GM10847 (cell line): ENCODE measurements around the gene SMC6.

Experiments used
- POLR2A ChIP-seq: IDR thresholded peaks from 2 replicates; pipeline ENCODE4 v1.6.1; 2011; ENCODE audit not compliant: insufficient read length; ENCODE audit errors: extremely low read depth

The SMC6 gene

DNA sequence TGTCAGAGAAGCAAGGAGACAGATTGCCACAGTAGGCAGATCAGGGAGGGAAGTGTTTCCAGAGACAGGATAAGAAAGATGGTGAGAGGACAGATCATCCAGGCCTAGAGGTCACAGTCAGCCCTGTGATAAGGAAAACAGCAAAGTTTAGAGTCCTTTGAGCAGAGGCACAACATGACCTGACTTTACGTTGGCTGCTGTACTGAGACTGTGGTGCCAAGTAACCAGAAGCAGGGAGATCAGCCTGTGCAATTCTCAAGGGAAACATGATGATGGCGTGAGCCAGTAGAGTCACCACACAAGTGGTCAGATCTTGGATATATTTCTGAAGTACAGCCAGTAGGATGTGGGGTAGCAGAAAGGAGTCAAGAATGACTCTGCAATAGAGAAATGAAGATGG is 43.7 kb downstream of the SMC6 start:
- TF ChIP-seq POLR2A: no peak

DNA sequence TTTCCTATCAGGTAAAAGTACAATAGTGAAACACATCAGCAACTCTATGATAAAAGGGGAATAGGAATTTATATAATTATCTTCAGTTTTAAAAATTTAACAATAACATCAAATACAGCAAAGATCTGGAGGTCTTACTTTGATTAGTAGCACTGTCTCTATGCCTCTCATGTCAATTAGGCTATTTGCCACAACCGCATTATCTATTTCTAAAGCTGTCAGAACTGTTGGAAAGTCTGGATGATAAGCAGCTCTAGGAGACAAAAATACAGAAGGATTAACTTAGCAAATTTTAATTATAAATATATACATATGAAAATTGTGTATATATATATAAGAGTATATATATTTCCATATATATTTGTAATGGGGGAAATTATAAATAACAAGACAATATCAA is 45.1 kb downstream of the SMC6 start:
- no peak for TF ChIP-seq POLR2A

GRCh38 chr2:17706845-17707244 is 46.8 kb downstream of the SMC6 start:
- no peak for TF ChIP-seq POLR2A

GRCh38 chr2:17690776-17691175 is 62.8 kb downstream of the SMC6 start:
- TF ChIP-seq POLR2A: no peak

DNA sequence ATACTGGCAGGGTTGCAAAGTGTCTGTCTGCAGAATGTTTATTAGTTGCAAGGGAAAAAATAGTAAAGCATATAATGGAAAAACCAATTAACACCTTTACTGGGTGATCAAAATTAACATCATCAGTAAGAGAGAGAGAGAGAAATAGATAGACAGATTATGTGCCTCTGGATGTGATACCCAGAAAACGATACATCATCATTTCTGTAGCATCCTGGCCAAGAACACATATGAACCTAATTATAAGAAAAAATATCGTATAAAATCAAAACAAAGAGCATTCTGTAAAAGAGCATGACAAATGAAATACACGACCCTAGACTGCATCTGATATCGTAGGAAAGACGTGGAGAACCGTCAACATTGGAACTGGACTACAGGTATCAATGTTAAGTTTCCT is 64.6 kb downstream of the SMC6 start:
- TF ChIP-seq POLR2A: no peak

DNA sequence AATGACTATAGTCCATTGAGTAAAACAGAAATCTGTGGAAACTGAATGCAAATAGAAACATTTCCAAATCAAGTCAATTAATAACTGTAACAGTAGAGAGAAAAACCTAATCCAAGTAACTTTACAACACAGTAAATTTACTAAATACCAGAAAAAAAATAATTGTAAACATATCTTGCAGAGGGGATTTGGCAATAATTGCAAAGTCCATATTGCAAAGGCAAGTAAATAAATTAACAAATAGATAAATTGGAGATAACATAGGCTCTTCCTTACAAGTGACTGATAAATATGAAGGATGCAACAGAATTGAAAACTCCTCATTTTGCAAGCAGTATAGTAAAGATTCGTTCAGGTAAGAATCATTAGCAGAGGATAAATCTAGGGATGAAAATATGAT is 65.0 kb downstream of the SMC6 start:
- no peak for TF ChIP-seq POLR2A

DNA sequence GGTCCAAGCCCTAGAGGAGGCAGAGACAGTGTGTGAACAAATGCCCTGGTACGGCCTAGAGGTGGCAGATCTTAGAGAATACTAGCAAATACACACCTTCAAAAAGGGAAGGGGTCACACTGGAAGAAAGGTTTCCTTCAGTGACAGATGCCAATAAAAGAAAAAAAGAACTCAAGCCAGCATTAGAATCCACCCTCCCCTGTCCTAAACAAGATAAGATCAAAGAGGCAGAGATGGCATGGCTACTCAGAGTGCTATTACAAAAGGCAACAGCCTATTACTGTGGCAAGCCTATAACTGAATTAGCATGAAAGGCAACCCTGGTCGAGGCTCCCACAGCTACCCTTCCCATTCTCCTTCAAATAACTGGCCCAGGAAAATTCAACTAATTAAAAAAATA is 69.6 kb downstream of the SMC6 start:
- no peak for TF ChIP-seq POLR2A

GRCh38 chr2:17682098-17682857 is 71.3 kb downstream of the SMC6 start:
- TF ChIP-seq POLR2A: no peak

- TF ChIP-seq POLR2A: no peak
These were observed 73.5 kb downstream of the SMC6 start for GRCh38 chr2:17680119-17680518.

DNA sequence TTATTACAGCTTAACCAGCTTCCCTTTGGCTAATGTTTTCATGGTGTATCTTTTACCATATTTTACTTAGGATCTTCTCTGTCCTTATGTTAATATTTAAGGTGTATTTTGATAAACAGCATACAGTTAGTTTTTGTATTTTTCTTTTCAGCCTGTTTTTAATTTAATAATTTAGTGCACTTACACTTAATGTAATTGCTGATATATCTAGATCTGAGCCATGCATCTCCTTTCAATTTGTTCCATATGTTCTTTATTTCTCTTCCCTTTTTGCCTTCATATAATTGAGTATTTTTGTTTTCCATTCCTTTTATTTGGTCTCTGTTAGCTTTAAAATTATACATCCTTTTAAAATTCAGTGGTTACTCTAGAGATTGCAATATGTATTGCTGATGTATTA is 78.8 kb downstream of the SMC6 start:
- no peak for TF ChIP-seq POLR2A

DNA sequence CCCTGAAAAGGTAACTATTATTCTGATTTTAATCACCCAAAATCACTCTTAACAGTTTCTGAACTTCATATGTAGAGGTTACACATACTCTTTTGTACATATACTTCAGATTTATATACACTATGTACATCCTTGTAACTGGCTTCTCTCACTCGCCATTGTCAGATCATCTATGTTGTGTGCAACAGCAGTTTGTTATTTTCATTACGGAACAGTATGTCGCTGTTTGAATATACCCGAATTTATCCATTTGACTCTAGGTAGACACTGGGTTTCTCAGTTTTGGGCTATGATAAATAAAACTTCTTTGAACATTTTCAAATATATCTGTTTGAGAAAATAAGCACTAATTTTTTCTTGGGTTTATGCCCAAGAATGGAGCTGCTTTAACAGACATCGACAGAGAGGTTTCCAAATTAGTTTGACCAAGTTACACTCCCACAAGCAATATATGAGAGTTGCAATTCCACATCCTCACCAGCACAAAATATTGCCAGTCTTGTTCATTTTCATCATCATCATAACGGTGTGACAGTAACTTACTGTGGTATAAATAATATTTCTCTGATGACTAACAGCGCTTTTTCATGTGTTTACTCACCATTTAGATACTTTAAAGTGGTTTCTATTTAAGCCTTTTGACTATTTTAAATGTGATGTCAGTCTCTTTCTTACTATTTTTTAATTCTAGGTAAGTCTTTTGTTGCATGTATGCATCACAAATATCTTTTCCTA is 80.9 kb downstream of the SMC6 start:
- no peak for TF ChIP-seq POLR2A

DNA sequence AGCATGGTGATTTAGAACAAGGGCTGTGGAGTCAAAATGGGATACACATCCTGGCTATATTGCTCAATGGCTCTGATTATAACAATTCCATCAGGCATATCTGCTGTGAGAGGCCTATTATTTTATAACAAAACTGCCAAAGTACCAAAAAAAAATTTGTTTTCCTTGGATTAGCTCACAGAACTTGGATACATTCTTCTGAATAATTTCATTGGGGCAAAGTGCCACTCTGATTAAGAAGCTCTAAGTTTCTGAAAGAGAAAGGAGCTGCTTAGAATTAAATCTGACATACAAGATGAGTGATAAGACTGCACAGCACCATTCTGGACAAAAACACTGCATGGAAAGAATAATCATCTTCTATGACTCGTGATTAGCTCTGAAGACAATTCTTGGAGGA is 85.7 kb downstream of the SMC6 start:
- no peak for TF ChIP-seq POLR2A

DNA sequence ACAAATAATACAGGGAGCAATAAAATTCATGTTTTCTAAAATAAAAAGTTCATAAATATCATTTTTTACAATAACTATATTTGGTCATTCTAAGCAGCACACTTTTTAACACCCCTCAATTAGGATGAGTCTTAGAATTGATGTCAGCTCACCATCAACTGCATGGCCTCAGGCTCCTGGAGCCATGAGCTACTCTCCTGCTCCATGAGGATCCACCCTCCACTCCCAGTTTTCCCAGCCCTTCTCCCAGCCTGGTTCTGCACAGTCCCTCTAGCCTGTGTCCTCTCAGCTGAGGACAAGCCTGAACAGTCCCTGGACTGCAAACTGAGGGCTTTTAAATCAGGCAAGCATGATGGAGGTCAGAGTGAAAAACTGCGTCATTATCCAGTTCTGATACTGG is 89.1 kb downstream of the SMC6 start:
- TF ChIP-seq POLR2A: no peak

GRCh38 chr2:17662723-17663122 is 90.9 kb downstream of the SMC6 start:
- no peak for TF ChIP-seq POLR2A

- TF ChIP-seq POLR2A: no peak
These were observed 92.2 kb downstream of the SMC6 start for GRCh38 chr2:17661460-17661859.

GRCh38 chr2:17660219-17660618 is 93.4 kb downstream of the SMC6 start:
- TF ChIP-seq POLR2A: no peak
